NB4 (cell line): ENCODE measurements around the gene EMC1.

ENCODE experiments used
- MYC ChIP-seq: IDR thresholded peaks from 2 replicates; pipeline ENCODE4 v1.6.1; 2011; ENCODE audit warnings: low read depth, low read length
- POLR2A ChIP-seq: IDR thresholded peaks from 2 replicates; pipeline ENCODE4 v1.6.1; 2011; ENCODE audit warnings: mild to moderate bottlenecking; ENCODE audit not compliant: insufficient read length; ENCODE audit errors: extremely low read depth
- TF ChIP-seq, protein P1 (sequence below): IDR thresholded peaks from one replicate; pipeline ENCODE4 v1.5.1; 2012; ENCODE audit warnings: low read depth, low read length
- TF ChIP-seq, protein P2 (sequence below): IDR thresholded peaks from 2 replicates; pipeline ENCODE4 v1.6.1; 2011; ENCODE audit warnings: low read depth, low read length

DNA sequence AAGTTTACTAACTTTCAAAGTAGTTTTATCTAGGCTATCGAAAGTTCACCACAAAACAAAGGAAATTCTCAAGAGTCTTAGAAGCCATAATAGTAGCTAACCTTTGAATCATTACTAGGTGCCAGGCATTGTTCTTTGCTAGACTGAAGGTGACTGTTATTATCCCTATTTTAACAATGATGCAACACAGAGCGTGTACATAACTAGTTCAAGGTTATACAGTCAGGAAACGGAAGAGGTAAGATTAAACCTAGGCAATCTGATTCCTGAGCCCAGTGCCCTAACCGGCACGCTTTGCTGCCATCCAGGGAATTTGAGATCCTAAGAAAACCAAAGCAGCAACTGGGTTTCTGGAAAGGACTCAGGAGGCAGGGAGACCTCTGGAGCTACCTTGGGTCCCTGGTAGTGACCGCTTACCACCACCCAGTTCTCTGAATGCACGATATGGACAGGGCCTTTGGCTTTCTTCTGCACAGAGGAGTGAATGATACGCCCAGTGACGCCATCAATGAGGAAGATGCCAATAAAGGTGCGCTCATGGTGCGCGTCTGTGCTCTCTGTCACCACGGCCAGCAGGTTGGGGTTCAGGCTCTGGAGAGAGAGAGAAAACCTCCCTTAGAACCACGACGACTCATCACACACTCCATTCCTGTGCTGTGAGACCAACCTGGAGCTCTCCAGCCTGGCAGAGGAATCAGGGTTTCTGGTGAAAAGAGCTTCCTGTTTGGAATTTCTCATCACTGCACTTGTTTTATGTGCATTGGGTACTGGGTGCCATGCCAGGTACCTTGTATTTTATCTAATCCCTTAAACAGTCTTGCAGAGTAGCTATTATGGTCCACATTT, 28.1 kb downstream of the EMC1 start:
- TF ChIP-seq, protein P1, sequence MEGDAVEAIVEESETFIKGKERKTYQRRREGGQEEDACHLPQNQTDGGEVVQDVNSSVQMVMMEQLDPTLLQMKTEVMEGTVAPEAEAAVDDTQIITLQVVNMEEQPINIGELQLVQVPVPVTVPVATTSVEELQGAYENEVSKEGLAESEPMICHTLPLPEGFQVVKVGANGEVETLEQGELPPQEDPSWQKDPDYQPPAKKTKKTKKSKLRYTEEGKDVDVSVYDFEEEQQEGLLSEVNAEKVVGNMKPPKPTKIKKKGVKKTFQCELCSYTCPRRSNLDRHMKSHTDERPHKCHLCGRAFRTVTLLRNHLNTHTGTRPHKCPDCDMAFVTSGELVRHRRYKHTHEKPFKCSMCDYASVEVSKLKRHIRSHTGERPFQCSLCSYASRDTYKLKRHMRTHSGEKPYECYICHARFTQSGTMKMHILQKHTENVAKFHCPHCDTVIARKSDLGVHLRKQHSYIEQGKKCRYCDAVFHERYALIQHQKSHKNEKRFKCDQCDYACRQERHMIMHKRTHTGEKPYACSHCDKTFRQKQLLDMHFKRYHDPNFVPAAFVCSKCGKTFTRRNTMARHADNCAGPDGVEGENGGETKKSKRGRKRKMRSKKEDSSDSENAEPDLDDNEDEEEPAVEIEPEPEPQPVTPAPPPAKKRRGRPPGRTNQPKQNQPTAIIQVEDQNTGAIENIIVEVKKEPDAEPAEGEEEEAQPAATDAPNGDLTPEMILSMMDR: no peak
- TF ChIP-seq MYC (no peak), POLR2A (no peak)
- TF ChIP-seq, protein P2, sequence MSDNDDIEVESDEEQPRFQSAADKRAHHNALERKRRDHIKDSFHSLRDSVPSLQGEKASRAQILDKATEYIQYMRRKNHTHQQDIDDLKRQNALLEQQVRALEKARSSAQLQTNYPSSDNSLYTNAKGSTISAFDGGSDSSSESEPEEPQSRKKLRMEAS: no peak
